HTERT RPE-1 (cell line): ENCODE results near the gene ANKRD27.
"Not testable (repeated sequence)": the region's sequence is repeated elsewhere in the genome, so short reads cannot be mapped to it uniquely, and the experiment has no call there.

Experiments used
- in situ Hi-C: fragments of 300-500 bp; cut with MboI; formaldehyde crosslinking; loops from 4 replicates; pipeline ENCODE4 v1.14.3; 2020; ENCODE audit warnings: low sequenced_read_pairs

ANKRD27 gene

DNA sequence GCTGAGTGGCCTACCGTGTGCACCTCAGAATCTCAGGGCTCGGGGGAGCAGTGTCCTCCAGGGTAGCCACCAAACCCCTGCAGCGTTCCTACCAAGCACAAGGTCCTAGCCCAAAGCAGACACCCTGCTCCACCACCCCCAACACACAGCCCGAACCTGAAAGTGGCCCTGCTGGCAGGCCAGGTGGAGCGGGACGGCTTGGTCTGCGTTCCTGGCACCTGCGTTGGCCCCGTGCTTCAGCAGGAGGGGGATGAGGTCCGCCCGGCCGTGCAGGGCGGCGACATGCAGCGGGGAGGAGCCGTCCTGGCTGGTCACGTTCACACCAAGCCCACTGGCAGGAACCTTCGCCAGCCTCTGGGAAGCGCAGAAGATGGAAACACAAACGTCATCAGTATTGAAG is 67.5 kb downstream of the ANKRD27 start:
- in situ Hi-C loops = no loop called here

DNA sequence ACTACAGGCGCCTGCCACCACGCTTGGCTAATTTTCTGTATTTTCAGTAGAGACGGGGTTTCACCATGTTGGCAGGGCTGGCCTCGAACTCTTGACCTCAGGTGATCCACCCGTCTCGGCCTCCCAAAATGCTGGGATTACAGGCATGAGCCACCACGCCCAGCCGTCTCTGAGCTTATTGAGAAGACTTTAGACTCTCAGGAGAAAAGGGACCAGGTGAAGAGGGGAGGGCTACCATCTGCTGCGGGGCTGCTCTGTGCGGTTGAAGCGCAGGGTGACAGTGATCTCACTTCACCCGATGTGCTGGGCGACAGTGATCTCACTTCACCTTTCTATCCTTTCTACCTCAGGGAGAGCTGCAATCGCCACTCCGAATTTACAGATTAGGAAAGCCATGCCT is 68.7 kb downstream of the ANKRD27 start:
- in situ Hi-C loops = no loop called here

DNA sequence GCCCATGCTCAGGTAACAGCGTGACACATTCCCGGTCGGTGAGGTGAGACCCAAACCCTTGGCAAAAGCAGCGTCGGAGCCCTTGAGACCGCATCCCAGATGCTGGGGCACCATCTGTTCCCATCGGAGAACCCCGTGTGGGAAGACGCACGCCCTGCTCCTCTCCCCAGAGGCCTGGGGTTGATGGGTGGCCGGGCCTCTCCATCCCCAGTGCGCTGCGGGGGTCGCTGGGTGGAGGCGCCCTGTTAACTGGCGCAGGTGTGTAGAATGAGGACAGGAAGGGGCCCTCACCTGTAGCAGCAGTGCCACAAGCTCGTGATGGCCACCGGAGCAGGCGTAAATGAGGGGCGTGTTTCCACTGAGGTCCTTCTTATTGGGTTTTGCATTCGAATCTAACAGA is 69.4 kb downstream of the ANKRD27 start:
- in situ Hi-C loops = no loop called here

DNA sequence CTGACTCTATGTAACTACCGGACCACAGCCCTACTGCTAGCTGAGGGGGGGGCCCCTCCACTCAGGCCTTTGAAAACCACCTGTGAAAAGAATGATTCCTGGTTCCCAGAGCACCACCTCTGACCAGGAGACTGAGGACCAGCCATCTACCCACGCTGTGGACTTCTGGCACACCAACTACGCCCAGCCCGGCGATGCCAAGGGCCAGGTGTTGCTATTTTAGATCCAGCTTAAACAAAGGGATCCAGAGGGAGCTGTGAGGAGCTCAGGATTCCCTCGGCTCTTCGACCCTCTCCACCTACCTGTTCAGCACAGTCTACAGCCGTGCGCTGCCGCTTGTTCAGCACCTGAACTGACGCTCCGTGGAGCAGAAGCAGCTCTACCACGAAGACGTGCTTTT is 71.0 kb downstream of the ANKRD27 start:
- in situ Hi-C loops = no loop called here

DNA sequence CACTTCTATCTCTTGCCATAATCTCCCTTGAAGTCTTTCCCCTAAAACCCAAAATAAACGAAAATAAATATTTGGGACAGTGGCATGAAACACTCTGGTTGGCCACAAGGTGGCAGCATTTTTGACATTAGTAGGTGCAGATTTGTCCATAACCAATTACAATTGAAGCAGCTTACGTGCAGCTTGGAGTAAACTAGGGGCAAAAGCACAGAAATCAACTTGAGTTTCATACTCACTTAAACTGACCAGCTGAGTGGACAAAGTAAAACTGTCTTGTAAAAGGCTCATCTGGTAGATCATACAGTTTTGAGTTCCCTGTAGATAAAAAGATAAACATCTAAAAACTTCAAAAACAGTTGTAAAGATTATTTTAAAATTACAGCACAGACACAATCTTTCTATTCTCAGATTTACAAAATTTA is 75.2 kb downstream of the ANKRD27 start:
- in situ Hi-C loops = no loop called here

DNA sequence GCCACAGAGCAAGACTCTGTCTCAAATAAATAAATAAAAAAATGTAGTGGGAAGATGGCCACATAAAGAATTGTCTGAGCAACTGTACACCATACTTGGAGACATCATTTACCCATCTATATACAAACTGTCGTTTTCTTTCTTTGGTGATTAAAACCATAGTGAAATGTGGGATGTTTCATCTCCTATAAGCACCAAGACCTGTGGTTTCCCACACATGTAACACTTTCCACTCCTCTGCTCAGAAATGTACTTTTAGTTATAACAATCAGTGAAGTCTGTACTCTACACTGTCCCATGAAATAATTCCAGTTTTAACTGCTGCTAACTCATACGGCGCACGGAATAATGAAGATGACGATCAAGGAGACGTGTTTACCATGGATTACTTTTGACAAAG is 75.7 kb downstream of the ANKRD27 start:
- in situ Hi-C loops = no loop called here

DNA sequence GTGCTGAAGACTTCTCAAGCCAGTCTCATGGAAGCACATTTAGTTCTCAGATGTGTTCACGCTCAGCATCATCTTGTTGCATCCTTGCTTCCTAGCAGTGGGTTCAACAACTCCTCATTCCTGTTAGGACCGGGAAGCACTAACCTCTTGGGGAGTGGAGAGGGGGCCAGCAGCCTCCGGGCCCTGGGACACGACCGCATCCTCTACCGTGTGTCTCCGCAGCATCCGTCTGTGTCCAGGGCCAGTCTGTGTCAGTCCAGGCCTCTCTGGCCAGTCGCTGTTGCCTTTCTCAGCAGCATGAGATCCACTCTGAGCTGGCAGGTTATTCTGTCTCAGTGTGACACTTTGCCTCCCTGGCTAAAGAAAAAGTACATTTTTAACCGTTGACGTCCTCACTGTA is 77.0 kb downstream of the ANKRD27 start:
- in situ Hi-C loops = no loop called here

DNA sequence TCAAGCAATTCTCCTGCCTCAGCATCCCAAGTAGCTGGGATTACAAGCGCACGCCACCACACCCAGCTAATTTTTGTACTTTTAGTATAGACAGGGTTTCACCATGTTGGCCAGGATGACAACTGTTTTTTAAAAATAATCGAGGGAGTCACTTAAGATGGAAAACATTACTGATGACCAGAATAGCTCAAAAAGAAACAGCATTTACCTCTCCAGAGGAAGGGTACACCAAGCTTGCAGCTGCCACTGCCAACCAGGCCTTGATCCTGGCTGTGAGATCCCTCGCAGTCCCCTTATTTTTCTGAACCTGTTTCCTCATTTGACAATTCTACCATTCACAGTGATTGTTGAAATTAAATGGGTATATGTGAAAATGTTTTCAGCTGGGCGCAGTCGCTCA is 79.5 kb downstream of the ANKRD27 start:
- in situ Hi-C loops = no loop called here

DNA sequence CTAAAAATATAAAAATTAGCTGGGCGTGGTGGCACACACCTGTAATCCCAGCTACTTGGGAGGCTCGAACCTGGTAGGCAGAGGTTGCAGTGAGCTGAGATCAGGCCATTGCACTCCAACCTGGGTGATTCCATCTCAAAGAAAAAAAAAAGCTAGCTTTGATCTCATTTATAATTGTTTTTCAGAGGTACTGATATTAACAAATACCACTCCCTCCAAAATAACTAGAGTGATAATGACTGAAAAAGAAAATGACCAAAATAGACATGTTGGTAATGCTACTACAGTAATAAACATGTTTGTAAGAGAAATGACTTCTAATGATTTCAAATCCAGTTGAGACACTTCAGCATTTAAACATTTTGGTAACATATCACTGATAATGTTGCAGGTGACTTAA is 81.0 kb downstream of the ANKRD27 start:
- in situ Hi-C loops = no loop called here

DNA sequence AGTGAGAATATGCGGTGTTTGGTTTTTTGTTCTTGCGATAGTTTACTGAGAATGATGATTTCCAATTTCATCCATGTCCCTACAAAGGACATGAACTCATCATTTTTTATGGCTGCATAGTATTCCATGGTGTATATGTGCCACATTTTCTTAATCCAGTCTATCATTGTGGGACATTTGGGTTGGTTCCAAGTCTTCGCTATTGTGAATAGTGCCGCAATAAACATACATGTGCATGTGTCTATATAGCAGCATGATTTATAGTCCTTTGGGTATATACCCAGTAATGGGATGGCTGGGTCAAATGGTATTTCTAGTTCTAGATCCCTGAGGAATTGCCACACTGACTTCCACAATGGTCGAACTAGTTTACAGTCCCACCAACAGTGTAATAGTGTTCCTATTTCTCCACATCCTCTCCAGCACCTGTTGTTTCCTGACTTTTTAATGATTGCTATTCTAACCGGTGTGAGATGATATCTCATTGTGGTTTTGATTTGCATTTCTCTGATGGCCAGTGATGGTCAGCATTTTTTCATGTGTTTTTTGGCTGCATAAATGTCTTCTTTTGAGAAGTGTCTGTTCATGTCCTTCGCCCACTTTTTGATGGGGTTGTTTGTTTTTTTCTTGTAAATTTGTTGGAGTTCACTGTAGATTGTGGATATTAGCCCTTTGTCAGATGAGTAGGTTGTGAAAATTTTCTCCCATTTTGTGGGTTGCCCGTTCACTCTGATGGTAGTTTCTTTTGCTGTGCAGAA is 87.1 kb downstream of the ANKRD27 start:
- in situ Hi-C loops = not testable (repeated sequence)

DNA sequence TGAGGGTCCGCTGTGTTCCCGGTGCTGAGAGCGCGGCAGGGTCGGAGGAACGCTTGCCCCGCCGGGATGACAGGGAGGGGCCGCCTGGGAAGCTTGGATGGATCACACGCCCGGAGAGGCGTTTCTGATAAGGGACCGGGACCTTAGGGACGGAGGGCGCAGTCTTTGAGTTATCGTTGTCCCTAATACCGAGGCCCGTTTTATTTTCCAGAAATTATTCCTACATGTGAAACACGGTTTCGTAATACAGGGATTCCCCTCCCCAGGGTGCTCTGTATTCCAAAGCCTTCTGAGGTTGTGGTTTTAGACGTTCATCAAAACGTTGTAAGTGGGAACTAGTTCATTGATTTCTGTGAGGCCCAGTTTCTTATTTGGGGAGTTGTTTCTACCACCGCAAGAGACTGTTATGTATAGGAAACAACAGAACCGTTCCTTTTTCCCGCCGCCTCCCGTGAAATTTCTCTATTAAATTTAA is 93.2 kb downstream of the ANKRD27 start:
- in situ Hi-C loops = no loop called here

DNA sequence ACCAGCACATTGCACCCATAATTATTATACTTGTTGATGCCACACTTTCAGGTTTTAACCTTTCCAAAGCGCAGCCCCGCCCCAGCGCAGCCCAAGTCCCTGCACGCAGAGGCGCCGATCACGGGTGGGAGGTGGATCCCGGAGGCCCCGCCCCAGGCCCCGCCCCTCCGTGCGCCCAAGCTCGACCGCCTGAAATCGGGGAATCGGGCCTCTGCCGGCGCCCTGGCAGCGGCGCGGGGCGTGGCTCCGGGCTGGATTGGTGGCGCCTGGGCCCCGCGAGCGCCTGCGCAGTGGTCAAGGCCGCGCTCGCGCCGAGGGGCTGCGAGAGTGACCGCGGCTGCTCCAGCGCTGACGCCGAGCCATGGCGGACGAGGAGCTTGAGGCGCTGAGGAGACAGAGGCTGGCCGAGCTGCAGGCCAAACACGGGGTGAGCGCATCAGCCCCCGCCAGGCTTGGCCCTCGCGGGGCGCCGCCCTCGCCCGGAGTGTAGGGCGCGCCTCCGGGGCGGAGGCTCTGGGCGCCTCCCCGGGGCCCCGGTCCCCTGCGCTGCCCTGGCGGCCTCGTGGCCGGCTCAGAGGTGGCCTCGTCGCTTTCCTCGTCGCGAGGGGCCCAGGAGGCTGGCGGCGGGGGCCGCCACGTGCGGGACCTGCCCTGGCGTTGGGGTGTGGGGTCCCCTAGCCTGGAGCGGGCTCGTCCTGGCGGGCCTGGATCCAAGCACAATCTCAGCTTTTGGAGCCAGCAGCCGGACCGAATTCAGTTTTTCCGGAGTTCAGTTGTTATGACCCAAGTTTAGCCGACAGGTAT is 93.9 kb downstream of the ANKRD27 start, which contains the start of gene PDCD5:
Gene PDCD5 (plus strand): TSS at position 290 of the 804 bp plus-strand sequence. CDS start 72 bp downstream, at position 362.
- in situ Hi-C loops = no loop called here

DNA sequence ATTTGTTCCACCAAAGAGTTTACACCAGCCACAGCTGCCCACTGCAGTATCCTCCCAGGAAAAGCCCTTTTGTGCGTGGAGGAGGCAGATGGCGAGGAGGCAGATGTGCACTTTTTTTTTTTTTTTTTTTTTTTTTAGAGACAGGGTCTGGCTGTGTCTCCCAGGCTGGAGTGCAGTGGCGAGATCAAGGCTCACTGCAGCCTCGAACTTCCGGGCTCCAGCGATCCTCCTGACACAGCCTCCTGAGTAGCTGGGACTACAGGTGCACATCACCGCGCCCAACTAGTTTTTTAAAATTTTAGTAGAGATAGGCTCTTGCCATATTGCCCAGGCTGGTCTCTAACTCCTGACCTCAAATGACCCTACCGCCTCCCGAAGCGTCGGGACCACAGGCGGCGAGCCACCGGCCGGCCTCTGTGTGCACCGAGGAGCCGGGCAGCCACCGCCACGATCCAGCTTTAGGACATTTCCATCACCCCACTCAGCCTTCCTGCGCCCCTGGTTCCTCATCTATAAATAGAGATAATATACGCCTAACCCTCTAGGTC is 94.6 kb downstream of the ANKRD27 start:
- in situ Hi-C loops = no loop called here

DNA sequence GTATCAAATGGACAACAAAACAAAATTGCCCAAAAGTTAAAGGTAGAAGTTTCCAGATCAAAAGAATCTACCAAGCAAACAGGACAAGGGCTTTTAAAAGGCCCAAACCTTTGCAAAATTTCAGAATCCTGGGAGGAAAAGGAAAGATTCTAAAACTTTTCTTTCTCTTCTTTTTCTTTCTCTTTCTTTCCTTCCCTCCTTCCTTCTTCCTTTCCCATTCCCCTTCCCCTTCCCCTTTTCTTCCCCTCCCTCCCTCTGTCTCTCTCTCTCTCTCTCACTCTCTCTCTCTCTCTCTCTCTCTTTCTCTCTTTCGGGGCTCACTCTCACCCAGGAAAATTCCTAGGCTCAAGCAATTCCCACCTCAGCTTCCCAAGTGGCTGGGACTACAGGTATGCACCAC is 98.2 kb downstream of the ANKRD27 start:
- in situ Hi-C loops = no loop called here

DNA sequence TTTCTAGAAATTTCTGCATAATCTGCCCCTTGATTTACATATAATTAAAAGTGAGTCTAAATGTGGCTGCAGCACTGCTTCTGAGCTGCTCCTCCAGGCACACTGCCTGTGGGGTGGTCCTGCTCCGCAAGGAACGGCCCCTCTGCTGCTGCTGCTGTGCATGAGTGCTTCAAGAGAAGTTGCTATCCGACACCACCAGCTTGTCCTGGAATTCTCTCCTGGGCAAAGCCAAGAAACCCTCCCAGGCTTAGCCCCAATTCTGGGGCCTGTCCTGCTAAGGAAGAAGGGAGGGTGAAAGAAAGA is 101.5 kb downstream of the ANKRD27 start:
- in situ Hi-C loops = no loop called here

DNA sequence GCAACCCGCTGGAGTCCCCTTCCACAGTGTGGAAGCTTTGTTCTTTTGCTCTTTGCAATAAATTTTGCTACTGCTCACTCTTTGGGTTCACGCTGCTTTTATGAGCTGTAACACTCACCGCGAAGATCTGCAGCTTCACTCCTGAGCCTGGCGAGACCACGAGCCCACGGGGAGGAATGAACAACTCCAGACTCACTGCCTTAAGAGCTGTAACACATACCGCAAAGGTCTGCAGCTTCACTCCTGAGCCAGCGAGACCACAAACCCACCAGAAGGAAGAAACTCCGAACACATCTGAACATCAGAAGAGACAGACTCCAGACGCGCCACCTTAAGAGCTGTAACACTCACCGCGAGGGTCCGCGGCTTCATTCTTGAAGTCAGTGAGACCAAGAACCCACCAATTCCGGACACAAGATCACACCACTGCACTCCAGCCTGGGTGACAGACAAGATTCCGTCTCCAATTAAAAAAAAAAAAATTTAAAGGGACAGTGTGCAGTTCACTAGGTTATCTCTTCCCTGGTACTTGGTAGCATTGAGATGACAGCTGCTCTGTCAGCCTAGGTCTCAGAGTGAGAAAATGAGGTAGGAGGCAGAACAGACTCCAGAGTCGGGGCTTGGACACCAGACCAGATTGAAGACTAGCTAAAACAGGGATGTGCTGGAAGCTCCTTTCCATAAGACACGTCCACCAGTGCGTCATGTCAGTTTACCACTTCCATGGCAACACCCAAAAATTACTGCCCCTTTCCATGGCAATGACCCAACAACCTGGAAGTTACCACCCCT is 102.1 kb downstream of the ANKRD27 start:
- in situ Hi-C loops = not testable (repeated sequence)

DNA sequence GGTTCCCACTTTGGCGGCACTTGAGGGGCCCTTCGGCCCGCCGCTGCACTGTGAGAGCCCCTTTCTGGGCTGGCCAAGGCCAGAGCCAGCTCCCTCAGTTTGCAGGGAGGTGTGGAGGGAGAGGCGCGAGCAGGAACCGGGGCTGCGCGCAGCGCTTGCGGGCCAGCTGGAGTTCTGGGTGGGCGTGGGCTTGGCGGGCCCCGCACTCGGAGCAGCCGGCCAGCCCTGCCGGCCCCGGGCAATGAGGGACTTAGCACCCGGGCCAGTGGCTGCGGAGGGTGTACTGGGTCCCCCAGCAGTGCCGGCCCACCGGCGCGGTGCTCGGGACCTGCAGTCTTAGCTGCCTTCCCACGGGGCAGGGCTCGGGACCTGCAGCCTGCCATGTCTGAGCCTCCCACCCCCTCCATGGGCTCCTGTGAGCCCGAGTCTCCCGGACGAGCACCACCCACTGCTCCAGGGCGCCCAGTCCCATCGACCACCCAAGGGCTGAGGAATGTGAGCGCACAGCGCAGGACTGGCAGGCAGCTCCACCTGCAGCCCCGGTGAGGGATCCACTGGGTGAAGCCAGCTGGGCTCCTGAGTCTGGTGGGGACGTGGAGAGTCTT is 103.4 kb downstream of the ANKRD27 start:
- in situ Hi-C loops = not testable (repeated sequence)

DNA sequence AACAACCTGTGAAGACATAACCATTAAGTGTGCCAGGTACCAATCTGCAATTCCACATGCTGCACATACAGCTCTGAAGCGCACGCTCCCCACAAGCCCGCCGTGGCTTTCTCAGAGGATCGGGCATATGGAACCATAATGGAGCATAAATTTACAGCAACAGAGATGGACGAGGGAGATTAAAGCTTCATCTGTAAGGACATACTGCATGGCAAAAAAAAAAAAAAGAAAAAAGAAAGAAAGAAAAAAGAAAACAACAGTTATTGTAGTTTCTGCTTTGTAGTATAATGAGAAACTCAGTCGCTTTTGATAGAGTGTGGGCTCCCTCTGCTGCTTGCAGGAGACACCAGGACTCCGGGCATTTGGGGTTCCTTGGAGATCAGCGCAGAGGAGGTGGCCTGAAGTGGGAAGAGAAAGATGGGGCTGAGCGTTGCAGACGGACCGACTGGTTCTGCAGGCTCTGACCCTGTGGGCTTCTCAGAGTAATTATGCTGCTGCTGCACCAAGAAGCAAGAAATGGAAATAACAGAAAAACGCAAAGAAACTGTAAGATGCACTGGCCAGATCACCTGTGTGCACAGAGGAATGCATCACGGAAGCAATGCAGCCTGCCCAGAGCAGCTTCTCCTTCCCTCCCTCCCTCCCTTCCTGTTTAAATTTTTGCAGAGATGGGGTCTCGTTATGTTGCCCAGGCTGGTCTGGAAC is 104.7 kb downstream of the ANKRD27 start:
- in situ Hi-C loops = no loop called here

DNA sequence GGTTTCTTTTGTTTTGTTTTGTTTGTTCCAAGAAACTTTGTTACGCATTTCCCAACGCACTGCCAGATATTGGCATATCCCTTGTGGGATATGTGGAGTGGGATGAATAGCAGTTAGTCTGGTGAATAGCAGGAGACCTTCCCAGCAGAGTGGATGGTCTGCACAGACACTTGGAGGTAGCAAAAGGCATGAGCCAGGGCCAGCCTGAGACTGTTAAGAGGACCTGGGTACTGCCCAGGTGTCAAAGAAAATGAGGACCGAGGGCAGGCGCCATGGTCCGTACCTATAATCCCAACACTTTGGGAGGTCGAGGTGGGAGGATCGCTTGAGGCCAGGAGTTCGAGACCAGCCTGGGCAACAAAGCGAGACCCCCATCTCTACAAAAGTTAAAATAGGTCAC is 107.5 kb downstream of the ANKRD27 start:
- in situ Hi-C loops = no loop called here

DNA sequence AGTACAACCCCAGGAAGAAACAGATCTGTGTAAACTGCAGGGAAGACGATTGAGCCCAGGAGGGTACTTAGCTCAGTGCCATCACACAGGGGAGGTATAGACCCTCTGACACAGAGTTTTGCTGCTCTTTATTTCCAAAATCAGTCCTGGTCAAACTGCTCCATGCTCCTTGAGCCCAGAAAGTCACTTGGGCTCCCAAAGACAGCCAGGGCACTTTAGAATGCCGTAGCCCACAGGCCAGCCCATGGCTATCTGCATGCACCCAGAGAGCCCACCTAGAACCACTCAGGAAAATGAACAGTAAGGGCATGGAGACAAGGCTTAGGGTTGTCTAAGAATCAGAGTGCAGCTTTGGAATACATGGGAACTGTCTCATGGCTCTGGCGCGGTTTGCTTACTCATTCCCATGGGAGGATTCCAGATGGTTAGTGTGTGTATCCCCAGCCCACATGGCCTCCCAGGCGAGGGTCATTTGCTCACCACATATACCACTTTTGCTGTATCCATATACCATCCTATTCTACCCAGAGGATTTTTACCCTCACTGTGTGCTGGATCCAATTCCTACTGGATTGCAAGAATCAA is 108.6 kb downstream of the ANKRD27 start:
- in situ Hi-C loops = no loop called here
